T-helper 1 cell treated with Interleukin-12 subunit alpha and Interleukin-12 subunit beta and Interleukin-4 antibody, amounts not matched to agents 30 μg/mL and 1 μg/mL, for 36 hours (primary cell): ENCODE results near the gene GKN1.

Source experiments
- H3K27ac Mint-ChIP-seq: one replicate; pipeline ENCODE4 v1.8.0; 2021; ENCODE audit warnings: mild to moderate bottlenecking, mixed read lengths
- H3K27me3 Mint-ChIP-seq: one replicate; pipeline ENCODE4 v1.8.0; 2021; ENCODE audit warnings: low read depth, mixed read lengths
- H3K36me3 Mint-ChIP-seq: one replicate; pipeline ENCODE4 v1.8.0; 2021; ENCODE audit warnings: low read depth, mixed read lengths
- H3K4me1 Mint-ChIP-seq: one replicate; pipeline ENCODE4 v1.8.0; 2021; ENCODE audit warnings: low read depth, mixed read lengths
- H3K4me3 Mint-ChIP-seq: one replicate; pipeline ENCODE4 v1.8.0; 2021; ENCODE audit warnings: mild to moderate bottlenecking, moderate library complexity, mixed read lengths
- H3K9me3 Mint-ChIP-seq: one replicate; pipeline ENCODE4 v1.8.0; 2021; ENCODE audit warnings: mixed read lengths

Gene GKN1

GRCh38 chr2:68974946-68975665, 670 bp downstream of the GKN1 start:
- Mint-ChIP-seq H3K4me1 (no peaks in the 10 kb centered on the region), H3K4me3 (no peak overlapping the region), H3K27me3 (peaks cover 48% of the 10 kb centered on the region), H3K36me3 (no peaks in the 10 kb centered on the region), H3K9me3 (no peaks in the 10 kb centered on the region), H3K27ac (no peak overlapping the region)

- no peaks in the 10 kb centered on the region for H3K4me1 Mint-ChIP-seq
- H3K27me3 Mint-ChIP-seq: peaks cover 52% of the 10 kb centered on the region
- H3K36me3 Mint-ChIP-seq: no peaks in the 10 kb centered on the region
- H3K27ac Mint-ChIP-seq: no peak overlapping the region
- no peak overlapping the region for H3K4me3 Mint-ChIP-seq
- H3K9me3 Mint-ChIP-seq: no peaks in the 10 kb centered on the region
Measured at GRCh38 chr2:68975844-68976243, 1.4 kb downstream of the GKN1 start.

GRCh38 chr2:68977453-68977852, 3.0 kb downstream of the GKN1 start:
- Mint-ChIP-seq H3K27ac (no peak overlapping the region), H3K4me3 (no peak overlapping the region), H3K36me3 (no peaks in the 10 kb centered on the region), H3K9me3 (no peaks in the 10 kb centered on the region), H3K27me3 (peaks cover 60% of the 10 kb centered on the region), H3K4me1 (no peaks in the 10 kb centered on the region)

GRCh38 chr2:68978098-68978497, 3.7 kb downstream of the GKN1 start:
- no peaks in the 10 kb centered on the region for H3K9me3 Mint-ChIP-seq
- H3K27ac Mint-ChIP-seq: no peak overlapping the region
- H3K4me1 Mint-ChIP-seq: no peaks in the 10 kb centered on the region
- H3K4me3 Mint-ChIP-seq: no peak overlapping the region
- H3K36me3 Mint-ChIP-seq: no peaks in the 10 kb centered on the region
- H3K27me3 Mint-ChIP-seq: peaks cover 54% of the 10 kb centered on the region

GRCh38 chr2:68980956-68981355, 6.5 kb downstream of the GKN1 start:
- Mint-ChIP-seq H3K27me3 (peaks cover 49% of the 10 kb centered on the region), H3K27ac (no peak overlapping the region), H3K4me1 (no peaks in the 10 kb centered on the region), H3K4me3 (no peak overlapping the region), H3K36me3 (no peaks in the 10 kb centered on the region), H3K9me3 (no peaks in the 10 kb centered on the region)

- Mint-ChIP-seq H3K9me3 (no peaks in the 10 kb centered on the region), H3K27ac (no peak overlapping the region), H3K4me1 (no peaks in the 10 kb centered on the region), H3K4me3 (no peak overlapping the region), H3K27me3 (peaks cover 29% of the 10 kb centered on the region), H3K36me3 (no peaks in the 10 kb centered on the region)
Measured at GRCh38 chr2:68987021-68987503, 12.6 kb downstream of the GKN1 start.

- H3K9me3 Mint-ChIP-seq: no peaks in the 10 kb centered on the region
- H3K4me1 Mint-ChIP-seq: no peaks in the 10 kb centered on the region
- H3K27ac Mint-ChIP-seq: no peak overlapping the region
- H3K36me3 Mint-ChIP-seq: no peaks in the 10 kb centered on the region
- H3K4me3 Mint-ChIP-seq: no peak overlapping the region
- H3K27me3 Mint-ChIP-seq: peaks cover 39% of the 10 kb centered on the region
Measured at GRCh38 chr2:68989035-68989434, 14.6 kb downstream of the GKN1 start.

GRCh38 chr2:68992341-68992740, 17.9 kb downstream of the GKN1 start:
- Mint-ChIP-seq H3K9me3 (no peaks in the 10 kb centered on the region), H3K27me3 (peaks cover 40% of the 10 kb centered on the region), H3K36me3 (no peaks in the 10 kb centered on the region), H3K4me1 (no peaks in the 10 kb centered on the region), H3K27ac (no peak overlapping the region), H3K4me3 (no peak overlapping the region)

GRCh38 chr2:68992933-68993332, 18.5 kb downstream of the GKN1 start:
- H3K27me3 Mint-ChIP-seq: peaks cover 38% of the 10 kb centered on the region
- no peak overlapping the region for H3K27ac Mint-ChIP-seq
- H3K4me1 Mint-ChIP-seq: no peaks in the 10 kb centered on the region
- H3K4me3 Mint-ChIP-seq: no peak overlapping the region
- no peaks in the 10 kb centered on the region for H3K36me3 Mint-ChIP-seq
- H3K9me3 Mint-ChIP-seq: no peaks in the 10 kb centered on the region

- no peaks in the 10 kb centered on the region for H3K4me1 Mint-ChIP-seq
- H3K4me3 Mint-ChIP-seq: no peak overlapping the region
- H3K27ac Mint-ChIP-seq: no peak overlapping the region
- H3K27me3 Mint-ChIP-seq: peaks cover 39% of the 10 kb centered on the region
- H3K9me3 Mint-ChIP-seq: no peaks in the 10 kb centered on the region
- H3K36me3 Mint-ChIP-seq: no peaks in the 10 kb centered on the region
Measured at GRCh38 chr2:68993660-68994059, 19.2 kb downstream of the GKN1 start.

- Mint-ChIP-seq H3K4me3 (no peak overlapping the region), H3K36me3 (no peaks in the 10 kb centered on the region), H3K27me3 (peaks cover 45% of the 10 kb centered on the region), H3K4me1 (no peaks in the 10 kb centered on the region), H3K27ac (no peak overlapping the region), H3K9me3 (no peaks in the 10 kb centered on the region)
Measured at GRCh38 chr2:68994864-68995263, 20.4 kb downstream of the GKN1 start.

GRCh38 chr2:68995916-68996315, 21.5 kb downstream of the GKN1 start:
- Mint-ChIP-seq H3K4me3 (no peak overlapping the region), H3K36me3 (no peaks in the 10 kb centered on the region), H3K27me3 (peaks cover 43% of the 10 kb centered on the region), H3K4me1 (no peaks in the 10 kb centered on the region), H3K27ac (no peak overlapping the region), H3K9me3 (no peaks in the 10 kb centered on the region)

- no peaks in the 10 kb centered on the region for H3K36me3 Mint-ChIP-seq
- peaks cover 9% of the 10 kb centered on the region for H3K9me3 Mint-ChIP-seq
- H3K27me3 Mint-ChIP-seq: peaks cover 44% of the 10 kb centered on the region
- no peak overlapping the region for H3K4me3 Mint-ChIP-seq
- H3K27ac Mint-ChIP-seq: no peak overlapping the region
- H3K4me1 Mint-ChIP-seq: no peaks in the 10 kb centered on the region
Measured at GRCh38 chr2:68997401-68997800, 23.0 kb downstream of the GKN1 start.

- Mint-ChIP-seq H3K4me1 (no peaks in the 10 kb centered on the region), H3K27ac (no peak overlapping the region), H3K36me3 (no peaks in the 10 kb centered on the region), H3K4me3 (no peak overlapping the region), H3K27me3 (peaks cover 44% of the 10 kb centered on the region), H3K9me3 (peaks cover 10% of the 10 kb centered on the region)
Measured at GRCh38 chr2:69001879-69002278, 27.4 kb downstream of the GKN1 start.

- H3K4me3 Mint-ChIP-seq: no peak overlapping the region
- no peaks in the 10 kb centered on the region for H3K36me3 Mint-ChIP-seq
- H3K4me1 Mint-ChIP-seq: no peaks in the 10 kb centered on the region
- H3K9me3 Mint-ChIP-seq: peaks cover 10% of the 10 kb centered on the region
- H3K27ac Mint-ChIP-seq: no peak overlapping the region
- peaks cover 47% of the 10 kb centered on the region for H3K27me3 Mint-ChIP-seq
Measured at GRCh38 chr2:69003731-69004130, 29.3 kb downstream of the GKN1 start.

GRCh38 chr2:69007169-69007568, 32.7 kb downstream of the GKN1 start:
- Mint-ChIP-seq H3K27ac (no peak overlapping the region), H3K4me3 (no peak overlapping the region), H3K9me3 (peaks cover 3% of the 10 kb centered on the region), H3K36me3 (no peaks in the 10 kb centered on the region), H3K4me1 (no peaks in the 10 kb centered on the region), H3K27me3 (peaks cover 59% of the 10 kb centered on the region)
